Measurements from ENCODE around the gene NLRC3.
"Not testable (repeated sequence)": the region's sequence is repeated elsewhere in the genome, so short reads cannot be mapped to it uniquely, and the experiment has no call there.

Gene NLRC3

DNA sequence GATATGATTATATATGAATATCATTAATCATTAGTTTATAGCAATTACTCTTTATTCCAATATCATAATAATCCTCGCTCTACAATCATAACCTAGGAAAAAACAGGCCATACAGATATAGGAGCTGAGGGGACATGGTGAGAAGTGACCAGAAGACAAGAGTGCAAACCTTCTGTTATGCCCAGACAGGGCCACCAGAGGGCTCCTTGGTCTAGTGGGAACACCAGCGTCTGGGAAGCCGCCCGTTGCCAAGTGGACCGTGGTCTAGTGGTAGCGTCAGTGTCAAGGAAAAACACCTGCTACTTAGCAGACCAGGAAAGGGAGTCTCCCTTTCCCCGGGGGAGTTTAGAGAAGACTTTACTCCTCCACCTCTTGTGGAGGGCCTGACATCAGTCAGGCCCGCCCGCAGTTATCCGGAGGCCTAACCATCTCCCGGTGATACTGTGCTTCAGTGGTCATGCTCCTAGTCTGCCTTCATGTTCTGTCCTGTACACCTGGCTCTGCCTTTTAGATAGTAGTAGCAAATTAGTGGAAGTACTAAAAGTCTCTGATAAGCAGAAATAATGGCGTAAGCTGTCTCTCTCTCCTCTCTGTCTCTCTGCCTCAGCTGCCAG lies 49.9 kb downstream of the NLRC3 start:
- not testable (repeated sequence) for H3K4me3 ChIP-seq (ENCODE audit: low read depth, low read length)
- TF ChIP-seq, protein P1, sequence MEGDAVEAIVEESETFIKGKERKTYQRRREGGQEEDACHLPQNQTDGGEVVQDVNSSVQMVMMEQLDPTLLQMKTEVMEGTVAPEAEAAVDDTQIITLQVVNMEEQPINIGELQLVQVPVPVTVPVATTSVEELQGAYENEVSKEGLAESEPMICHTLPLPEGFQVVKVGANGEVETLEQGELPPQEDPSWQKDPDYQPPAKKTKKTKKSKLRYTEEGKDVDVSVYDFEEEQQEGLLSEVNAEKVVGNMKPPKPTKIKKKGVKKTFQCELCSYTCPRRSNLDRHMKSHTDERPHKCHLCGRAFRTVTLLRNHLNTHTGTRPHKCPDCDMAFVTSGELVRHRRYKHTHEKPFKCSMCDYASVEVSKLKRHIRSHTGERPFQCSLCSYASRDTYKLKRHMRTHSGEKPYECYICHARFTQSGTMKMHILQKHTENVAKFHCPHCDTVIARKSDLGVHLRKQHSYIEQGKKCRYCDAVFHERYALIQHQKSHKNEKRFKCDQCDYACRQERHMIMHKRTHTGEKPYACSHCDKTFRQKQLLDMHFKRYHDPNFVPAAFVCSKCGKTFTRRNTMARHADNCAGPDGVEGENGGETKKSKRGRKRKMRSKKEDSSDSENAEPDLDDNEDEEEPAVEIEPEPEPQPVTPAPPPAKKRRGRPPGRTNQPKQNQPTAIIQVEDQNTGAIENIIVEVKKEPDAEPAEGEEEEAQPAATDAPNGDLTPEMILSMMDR (IDR thresholded peaks at IDR 0.05; ENCODE audit: borderline replicate concordance, insufficient read depth, low read depth, low read length), result peak; percentile 71

- TF ChIP-seq, protein P1 (IDR thresholded peaks at IDR 0.05; ENCODE audit: borderline replicate concordance, insufficient read depth, low read depth, low read length), result no peak
- no peak overlapping the region for H3K4me3 ChIP-seq (ENCODE audit: low read depth, low read length)
Observed at GRCh38 chr16:3525951-3526350, 51.3 kb downstream of the NLRC3 start.

DNA sequence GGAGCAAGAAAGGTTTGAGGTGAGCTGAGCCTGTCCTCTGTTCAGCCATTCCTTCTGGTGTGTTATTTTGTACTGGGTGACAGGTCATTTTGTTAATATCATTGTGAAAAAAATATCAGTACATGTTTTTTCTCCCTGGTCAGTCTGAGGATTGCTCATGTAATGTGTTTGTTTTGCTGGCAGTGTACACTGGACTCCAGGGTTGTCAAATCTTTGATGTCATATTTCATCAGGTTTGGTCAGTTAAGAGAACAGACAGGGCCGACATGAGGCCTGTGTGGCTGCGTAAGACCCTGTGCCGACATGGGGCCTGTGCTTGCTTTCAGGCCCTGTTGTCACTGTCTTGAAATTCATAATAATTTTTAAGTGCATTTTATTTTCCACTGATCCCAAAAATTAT lies 53.9 kb downstream of the NLRC3 start:
- no peak overlapping the region for H3K4me3 ChIP-seq (ENCODE audit: low read depth, low read length)
- TF ChIP-seq, protein P1 (IDR thresholded peaks at IDR 0.05; ENCODE audit: borderline replicate concordance, insufficient read depth, low read depth, low read length), result no peak

DNA sequence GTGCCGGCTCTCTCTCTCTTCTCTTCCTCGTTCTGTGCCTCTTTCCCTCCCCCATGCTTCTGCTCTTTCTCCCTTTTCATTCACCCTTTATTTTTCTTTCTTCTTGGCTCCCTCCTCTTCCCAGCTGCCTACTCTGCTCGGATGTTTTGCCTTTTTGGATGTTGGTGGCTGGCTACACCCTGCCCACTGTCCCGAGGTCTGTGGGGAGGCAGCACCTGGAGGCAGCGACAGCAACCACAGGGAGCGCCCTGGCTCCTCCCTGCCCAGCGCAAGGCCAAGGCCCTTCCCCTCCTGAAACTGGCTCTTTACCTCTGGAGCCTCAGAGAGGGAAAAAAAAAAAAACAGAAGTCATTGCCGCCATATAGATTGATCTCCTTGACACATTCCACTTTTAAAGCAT lies 56.4 kb downstream of the NLRC3 start:
- H3K4me3 ChIP-seq (ENCODE audit: low read depth, low read length), result no peak overlapping the region
- TF ChIP-seq, protein P1 (IDR thresholded peaks at IDR 0.05; ENCODE audit: borderline replicate concordance, insufficient read depth, low read depth, low read length), result no peak

- H3K4me3 ChIP-seq (ENCODE audit: low read depth, low read length), result no peak overlapping the region
- TF ChIP-seq, protein P1 (IDR thresholded peaks at IDR 0.05; ENCODE audit: borderline replicate concordance, insufficient read depth, low read depth, low read length), result no peak
Observed at GRCh38 chr16:3520413-3520812, 56.8 kb downstream of the NLRC3 start.

GRCh38 chr16:3519581-3519980 lies 57.6 kb downstream of the NLRC3 start:
- TF ChIP-seq, protein P1 (IDR thresholded peaks at IDR 0.05; ENCODE audit: borderline replicate concordance, insufficient read depth, low read depth, low read length), result no peak
- H3K4me3 ChIP-seq (ENCODE audit: low read depth, low read length), result no peak overlapping the region

- TF ChIP-seq, protein P1 (IDR thresholded peaks at IDR 0.05; ENCODE audit: borderline replicate concordance, insufficient read depth, low read depth, low read length), result no peak
- no peak overlapping the region for H3K4me3 ChIP-seq (ENCODE audit: low read depth, low read length)
Observed at GRCh38 chr16:3518986-3519348, 58.2 kb downstream of the NLRC3 start.

Data from GM12875 (cell line).